COLO668 (cell line): Measurements from ENCODE around the gene HPX.

ENCODE experiments used
- DNase-seq: peaks from one replicate; lab custom pipeline; 2025; ENCODE audit not compliant: unreplicated experiment; lab: John Stamatoyannopoulos, UW

HPX gene

GRCh38 chr11:6418557-6419008 lies 22.2 kb downstream of the HPX start:
- DNase-seq = peak; percentile 19

- no peak for DNase-seq
Observed at GRCh38 chr11:6417907-6418556, 22.8 kb downstream of the HPX start.

GRCh38 chr11:6415797-6416196 lies 25.0 kb downstream of the HPX start:
- no peak for DNase-seq

- DNase-seq = no peak
Observed at GRCh38 chr11:6414874-6415328, 25.9 kb downstream of the HPX start.

- DNase-seq = no peak
Observed at GRCh38 chr11:6413791-6414201, 27.0 kb downstream of the HPX start.

- DNase-seq = no peak
Observed at GRCh38 chr11:6411594-6412031, 29.2 kb downstream of the HPX start.

- no peak for DNase-seq
Observed at GRCh38 chr11:6410695-6411430, 29.9 kb downstream of the HPX start.

- no peak for DNase-seq
Observed at GRCh38 chr11:6406370-6406769, 34.4 kb downstream of the HPX start.

GRCh38 chr11:6405846-6406245 lies 34.9 kb downstream of the HPX start:
- DNase-seq = no peak

- peak; percentile 4 for DNase-seq
Observed at GRCh38 chr11:6405052-6405667, 35.6 kb downstream of the HPX start.

GRCh38 chr11:6404342-6405051 lies 36.3 kb downstream of the HPX start:
- DNase-seq = no peak

- DNase-seq = no peak
Observed at GRCh38 chr11:6403539-6403938, 37.2 kb downstream of the HPX start.

- DNase-seq = no peak
Observed at GRCh38 chr11:6402561-6402981, 38.2 kb downstream of the HPX start.

- DNase-seq = no peak
Observed at GRCh38 chr11:6402061-6402470, 38.7 kb downstream of the HPX start.

GRCh38 chr11:6401464-6401863 lies 39.3 kb downstream of the HPX start:
- no peak for DNase-seq

GRCh38 chr11:6400431-6401345 lies 40.1 kb downstream of the HPX start:
- no peak for DNase-seq

- no peak for DNase-seq
Observed at GRCh38 chr11:6397636-6398035, 43.2 kb downstream of the HPX start.

- DNase-seq = no peak
Observed at GRCh38 chr11:6397156-6397555, 43.6 kb downstream of the HPX start.

GRCh38 chr11:6395470-6396060 lies 45.2 kb downstream of the HPX start:
- DNase-seq = no peak
